Upper lobe of left lung (tissue), 4 donors: Measurements from ENCODE around the gene ATP6V1D.

Experiments
- POLR2A ChIP-seq, 4 donors: fragments of 450-650 bp; IDR thresholded peaks; one replicate each; pipeline ENCODE4 v1.5.1; 2016 to 2017; ENCODE audit warnings: antibody characterized with exemption in 4 of 4, mild to moderate bottlenecking in 2 of 4
- POLR2AphosphoS5 ChIP-seq, 2 donors: sonication (generic); formaldehyde crosslinking; IDR thresholded peaks; one replicate each; pipeline ENCODE4 v1.5.1; 2017; ENCODE audit warnings: antibody characterized with exemption in 2 of 2
- TF ChIP-seq, protein P1 (sequence below), 6 experiments: fragments of 450-650 bp in 4 of 6; fragments of 200-600 bp in 2 of 6; sonication (generic) in 2 of 6; IDR thresholded peaks; one replicate each; pipeline ENCODE4 v1.5.1; 2016 to 2019; ENCODE audit warnings: antibody characterized with exemption in 6 of 6

DNA sequence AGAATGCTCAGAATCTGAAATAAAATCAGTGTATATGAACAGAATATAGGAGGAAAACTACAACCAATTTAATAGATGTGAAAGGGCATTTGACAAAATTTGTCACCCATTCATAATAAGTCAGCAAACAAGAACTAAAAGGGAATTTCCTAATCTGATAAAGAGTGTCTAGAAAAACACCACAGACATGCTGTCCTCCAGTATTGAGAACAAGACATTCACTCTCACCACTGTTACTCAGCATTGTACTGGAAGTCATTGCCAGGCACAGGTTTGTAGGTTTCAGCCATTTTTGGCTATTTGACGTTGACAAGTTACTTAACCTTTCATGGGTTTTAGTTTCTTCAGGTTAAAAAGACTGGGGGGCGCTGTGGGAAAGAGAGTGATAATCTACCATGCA is 13.7 kb upstream of the ATP6V1D start:
- TF ChIP-seq POLR2AphosphoS5 (IDR thresholded peaks at IDR 0.05), result no peak
- TF ChIP-seq, protein P1, sequence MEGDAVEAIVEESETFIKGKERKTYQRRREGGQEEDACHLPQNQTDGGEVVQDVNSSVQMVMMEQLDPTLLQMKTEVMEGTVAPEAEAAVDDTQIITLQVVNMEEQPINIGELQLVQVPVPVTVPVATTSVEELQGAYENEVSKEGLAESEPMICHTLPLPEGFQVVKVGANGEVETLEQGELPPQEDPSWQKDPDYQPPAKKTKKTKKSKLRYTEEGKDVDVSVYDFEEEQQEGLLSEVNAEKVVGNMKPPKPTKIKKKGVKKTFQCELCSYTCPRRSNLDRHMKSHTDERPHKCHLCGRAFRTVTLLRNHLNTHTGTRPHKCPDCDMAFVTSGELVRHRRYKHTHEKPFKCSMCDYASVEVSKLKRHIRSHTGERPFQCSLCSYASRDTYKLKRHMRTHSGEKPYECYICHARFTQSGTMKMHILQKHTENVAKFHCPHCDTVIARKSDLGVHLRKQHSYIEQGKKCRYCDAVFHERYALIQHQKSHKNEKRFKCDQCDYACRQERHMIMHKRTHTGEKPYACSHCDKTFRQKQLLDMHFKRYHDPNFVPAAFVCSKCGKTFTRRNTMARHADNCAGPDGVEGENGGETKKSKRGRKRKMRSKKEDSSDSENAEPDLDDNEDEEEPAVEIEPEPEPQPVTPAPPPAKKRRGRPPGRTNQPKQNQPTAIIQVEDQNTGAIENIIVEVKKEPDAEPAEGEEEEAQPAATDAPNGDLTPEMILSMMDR (IDR thresholded peaks at IDR 0.05), result no peak
- no peak for TF ChIP-seq POLR2A (IDR thresholded peaks at IDR 0.05)
